Coronary artery (tissue), 2 donors: ENCODE results near the gene DNAAF1.
"Not testable (repeated sequence)": the region's sequence is repeated elsewhere in the genome, so short reads cannot be mapped to it uniquely, and the experiment has no call there.

Source experiments
- DNase-seq: peaks from one replicate; pipeline ENCODE4 v3.0.0-alpha.2; 2017; ENCODE audit warnings: low spot score
- H3K27ac ChIP-seq, 2 donors: fragments of 200-600 bp; sonication (generic); one replicate each; pipeline ENCODE4 v1.5.1; 2016 to 2019
- H3K4me3 ChIP-seq: fragments of 200-600 bp; sonication (generic); 2 replicates; pipeline ENCODE4 v1.5.1; 2016; ENCODE audit warnings: mild to moderate bottlenecking, moderate library complexity
- CTCF ChIP-seq: fragments of 200-600 bp; sonication (generic); IDR thresholded peaks from one replicate; pipeline ENCODE4 v1.5.1; 2019; ENCODE audit warnings: antibody characterized with exemption

Gene DNAAF1

GRCh38 chr16:84212154-84212553, 67.0 kb downstream of the DNAAF1 start:
- no peak for DNase-seq
- H3K4me3 ChIP-seq, result no peak overlapping the region
- no peak for TF ChIP-seq CTCF
- H3K27ac ChIP-seq, result no peak overlapping the region

- no peak for TF ChIP-seq CTCF
- H3K4me3 ChIP-seq, result no peak overlapping the region
- H3K27ac ChIP-seq, result no peak overlapping the region
- no peak for DNase-seq
Measured at GRCh38 chr16:84212631-84213030, 67.5 kb downstream of the DNAAF1 start.

GRCh38 chr16:84214451-84215066, 69.5 kb downstream of the DNAAF1 start:
- no peak for TF ChIP-seq CTCF
- Histone ChIP-seq H3K27ac (no peak overlapping the region), H3K4me3 (no peak overlapping the region)
- DNase-seq, result no peak

GRCh38 chr16:84215531-84215930, 70.4 kb downstream of the DNAAF1 start:
- DNase-seq, result no peak
- Histone ChIP-seq H3K4me3 (no peak overlapping the region), H3K27ac (no peak overlapping the region)
- no peak for TF ChIP-seq CTCF

GRCh38 chr16:84216144-84216543, 71.0 kb downstream of the DNAAF1 start:
- not testable (repeated sequence) for H3K27ac ChIP-seq, H3K4me3 ChIP-seq, DNase-seq

GRCh38 chr16:84218176-84218823, 73.2 kb downstream of the DNAAF1 start:
- Histone ChIP-seq H3K27ac (no peak overlapping the region), H3K4me3 (no peak overlapping the region)
- TF ChIP-seq CTCF, result no peak
- DNase-seq, result no peak

GRCh38 chr16:84218956-84219355, 73.8 kb downstream of the DNAAF1 start:
- H3K4me3 ChIP-seq, result no peak overlapping the region
- no peak for DNase-seq
- H3K27ac ChIP-seq, result no peak overlapping the region
- TF ChIP-seq CTCF, result no peak
